HEK293 (cell line): ENCODE measurements around the gene PEX14.
A peak's percentile ranks its signal among the peaks of the same experiment; 100 is the strongest.

ENCODE experiments used
- BCL6B ChIP-seq: fragments of 450-650 bp; formaldehyde crosslinking; IDR thresholded peaks from 2 replicates; pipeline ENCODE4 v1.5.1; 2017; ENCODE audit warnings: missing biosample characterization, missing genetic modification characterization
- ELK4 ChIP-seq: IDR thresholded peaks from 2 replicates; pipeline ENCODE4 v1.6.1; 2011; ENCODE audit warnings: mild to moderate bottlenecking, low read depth, low read length, borderline replicate concordance
- FEZF1 ChIP-seq: fragments of 450-650 bp; formaldehyde crosslinking; IDR thresholded peaks from 2 replicates; pipeline ENCODE4 v1.5.1; 2016; ENCODE audit warnings: missing biosample characterization, missing genetic modification characterization
- KLF1 ChIP-seq: fragments of 450-650 bp; formaldehyde crosslinking; IDR thresholded peaks from 2 replicates; pipeline ENCODE4 v1.5.1; 2016; ENCODE audit warnings: missing biosample characterization, missing genetic modification characterization
- MZF1 ChIP-seq: fragments of 450-650 bp; formaldehyde crosslinking; IDR thresholded peaks from 2 replicates; pipeline ENCODE4 v1.5.1; 2017; ENCODE audit warnings: missing biosample characterization, missing genetic modification characterization, borderline replicate concordance
- PATZ1 ChIP-seq: fragments of 450-650 bp; formaldehyde crosslinking; IDR thresholded peaks from 2 replicates; pipeline ENCODE4 v1.5.1; 2016; ENCODE audit warnings: missing biosample characterization, missing genetic modification characterization
- PRDM4 ChIP-seq: fragments of 450-650 bp; formaldehyde crosslinking; IDR thresholded peaks from 2 replicates; pipeline ENCODE4 v1.5.1; 2017; ENCODE audit warnings: missing biosample characterization, missing genetic modification characterization
- REST ChIP-seq: fragments of 450-650 bp; formaldehyde crosslinking; IDR thresholded peaks from 2 replicates; pipeline ENCODE4 v1.5.1; 2016; ENCODE audit warnings: missing biosample characterization, missing genetic modification characterization
- ZBTB17 ChIP-seq: fragments of 450-650 bp; formaldehyde crosslinking; IDR thresholded peaks from 2 replicates; pipeline ENCODE4 v1.5.1; 2016; ENCODE audit warnings: missing biosample characterization, missing genetic modification characterization
- ZEB2 ChIP-seq: fragments of 450-650 bp; formaldehyde crosslinking; IDR thresholded peaks from 2 replicates; pipeline ENCODE4 v1.5.1; 2016; ENCODE audit warnings: missing biosample characterization, missing genetic modification characterization
- ZNF114 ChIP-seq: fragments of 450-650 bp; formaldehyde crosslinking; IDR thresholded peaks from 2 replicates; pipeline ENCODE4 v1.5.0; 2017; ENCODE audit warnings: missing biosample characterization, missing genetic modification characterization
- ZNF121 ChIP-seq: fragments of 450-650 bp; formaldehyde crosslinking; IDR thresholded peaks from 2 replicates; pipeline ENCODE4 v1.5.1; 2016; ENCODE audit warnings: missing biosample characterization, missing genetic modification characterization
- ZNF26 ChIP-seq: fragments of 450-650 bp; formaldehyde crosslinking; IDR thresholded peaks from 2 replicates; pipeline ENCODE4 v1.5.1; 2016; ENCODE audit warnings: missing biosample characterization, missing genetic modification characterization
- ZNF398 ChIP-seq: fragments of 450-650 bp; formaldehyde crosslinking; IDR thresholded peaks from 2 replicates; pipeline ENCODE4 v1.5.1; 2017; ENCODE audit warnings: missing biosample characterization, missing genetic modification characterization
- ZNF416 ChIP-seq: fragments of 450-650 bp; formaldehyde crosslinking; IDR thresholded peaks from 2 replicates; pipeline ENCODE4 v1.5.1; 2016; ENCODE audit warnings: missing biosample characterization, missing genetic modification characterization
- ZNF449 ChIP-seq: fragments of 450-650 bp; formaldehyde crosslinking; IDR thresholded peaks from 2 replicates; pipeline ENCODE4 v1.5.1; 2017; ENCODE audit warnings: missing biosample characterization, mild to moderate bottlenecking, missing genetic modification characterization, moderate library complexity
- ZNF501 ChIP-seq: fragments of 450-650 bp; formaldehyde crosslinking; IDR thresholded peaks from 2 replicates; pipeline ENCODE4 v1.5.1; 2016; ENCODE audit warnings: missing biosample characterization, missing genetic modification characterization
- ZNF558 ChIP-seq: fragments of 450-650 bp; formaldehyde crosslinking; IDR thresholded peaks from 2 replicates; pipeline ENCODE4 v1.5.1; 2016; ENCODE audit warnings: missing biosample characterization, missing genetic modification characterization
- ZNF600 ChIP-seq: fragments of 450-650 bp; formaldehyde crosslinking; IDR thresholded peaks from 2 replicates; pipeline ENCODE4 v1.5.1; 2016; ENCODE audit warnings: missing biosample characterization, missing genetic modification characterization
- ZNF660 ChIP-seq: fragments of 450-650 bp; IDR thresholded peaks from 2 replicates; pipeline ENCODE4 v1.5.1; 2018; ENCODE audit warnings: missing biosample characterization, mild to moderate bottlenecking, missing genetic modification characterization
- ZNF707 ChIP-seq: fragments of 450-650 bp; formaldehyde crosslinking; IDR thresholded peaks from 2 replicates; pipeline ENCODE4 v1.5.1; 2016; ENCODE audit warnings: missing biosample characterization, missing genetic modification characterization
- ZNF768 ChIP-seq: fragments of 450-650 bp; formaldehyde crosslinking; IDR thresholded peaks from 2 replicates; pipeline ENCODE4 v1.5.1; 2018; ENCODE audit warnings: missing biosample characterization, mild to moderate bottlenecking, missing genetic modification characterization
- ZNF837 ChIP-seq: fragments of 450-650 bp; formaldehyde crosslinking; IDR thresholded peaks from 2 replicates; pipeline ENCODE4 v1.5.1; 2016; ENCODE audit warnings: missing biosample characterization, missing genetic modification characterization
- ZSCAN30 ChIP-seq: fragments of 450-650 bp; IDR thresholded peaks from 2 replicates; pipeline ENCODE4 v1.5.1; 2018; ENCODE audit warnings: missing biosample characterization, mild to moderate bottlenecking, missing genetic modification characterization, moderate library complexity

Gene PEX14

GRCh38 chr1:10537082-10537766, 62.5 kb downstream of the PEX14 start (continued):
- TF ChIP-seq REST (tag by site-specific recombination) (no peak), ZNF558 (no peak), ZNF501 (tag by site-specific recombination) (no peak), ZNF26 (tag by site-specific recombination) (no peak), ZNF660 (0 out of 2 replicates have a peak, but pooled peaks have one; percentile 50), ZNF416 (tag by site-specific recombination) (no peak), ZNF114 (tag by site-specific recombination) (no peak), PATZ1 (0 out of 2 replicates have a peak, but pooled peaks have one; percentile 21), ZNF600 (peak; percentile 59; the same call in 1 of the 2 replicates), ZNF837 (no peak), PRDM4 (no peak), ZBTB17 (tag by site-specific recombination) (peak; percentile 50; the same call in 1 of the 2 replicates), KLF1 (tag by site-specific recombination) (no peak), ELK4 (no peak), ZNF449 (no peak), ZNF121 (tag by site-specific recombination) (no peak), MZF1 (tag by site-specific recombination) (0 out of 2 replicates have a peak, but pooled peaks have one; percentile 54), BCL6B (tag by site-specific recombination) (no peak), ZEB2 (peak; percentile 69), ZNF398 (no peak), ZSCAN30 (no peak), ZNF707 (tag by site-specific recombination) (no peak), FEZF1 (tag by site-specific recombination) (no peak), ZNF768 (no peak)
